Stimulated activated CD8-positive, alpha-beta memory T cell treated with anti-CD3 and anti-CD28 coated beads, Interleukin-12 subunit alpha, Interleukin-12 subunit beta, amount 100 ng/mL, for 1 hour (primary cell): Measurements from ENCODE around the gene EYS.

Experiments used
- DNase-seq: peaks from one replicate; pipeline ENCODE4 v3.0.0-alpha.2; 2020; ENCODE audit warnings: low read depth

EYS gene

DNA sequence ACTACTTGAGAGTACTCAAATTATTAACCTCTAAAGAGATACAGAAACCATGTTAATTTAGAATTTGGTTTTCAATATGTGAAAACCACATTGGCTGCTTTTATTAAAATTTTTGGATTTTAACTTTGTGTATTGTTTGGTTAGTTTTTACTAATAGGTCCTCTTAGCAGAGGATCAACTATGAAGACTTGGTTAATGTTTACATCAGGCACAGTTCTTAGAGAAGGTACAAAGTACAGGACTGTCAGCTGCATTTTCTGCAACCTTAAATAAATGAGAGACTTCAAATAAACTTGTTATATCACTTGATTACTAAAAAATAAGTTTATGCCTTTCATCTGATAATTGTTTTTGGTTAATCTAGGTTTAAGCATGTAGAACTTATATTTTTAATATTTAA lies 1982.3 kb downstream of the EYS start:
- no peak for DNase-seq

DNA sequence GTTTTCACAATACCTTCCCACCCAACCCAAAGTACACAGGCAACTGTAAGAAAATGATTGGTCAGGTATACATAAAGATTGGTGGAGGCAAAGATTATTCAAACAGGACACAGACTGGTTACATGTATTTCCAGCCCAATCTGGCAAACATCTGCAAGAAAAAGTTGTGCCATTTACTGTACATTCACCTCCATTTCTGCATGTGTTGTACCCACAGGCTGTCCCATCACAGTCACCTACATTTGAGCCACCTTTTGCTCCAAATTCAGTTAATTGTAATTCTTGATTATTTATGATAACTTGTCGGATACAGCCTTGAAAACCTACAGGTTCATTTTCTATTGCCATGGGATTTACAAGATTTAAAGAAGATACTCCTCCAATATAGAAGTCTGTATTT lies 1985.8 kb downstream of the EYS start:
- DNase-seq, result no peak

DNA sequence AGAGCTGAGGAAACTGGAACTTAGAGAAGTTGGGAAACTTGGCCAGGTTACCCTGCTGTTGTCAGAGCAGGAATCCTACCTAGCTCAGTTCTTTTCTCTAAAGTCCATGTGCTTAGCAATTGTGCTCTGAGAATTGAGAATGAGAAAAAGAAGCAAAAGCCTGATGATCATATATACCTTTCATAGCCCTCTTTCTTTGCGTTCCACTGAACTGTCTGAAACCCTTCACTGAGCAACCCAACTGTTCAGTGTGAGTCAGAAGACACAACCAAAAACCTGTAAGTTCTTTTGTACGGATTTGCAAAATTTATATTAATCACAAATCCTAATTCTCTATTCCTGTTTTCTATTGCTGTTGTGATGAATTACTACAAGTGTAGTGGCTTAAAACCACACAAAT lies 1990.9 kb downstream of the EYS start:
- no peak for DNase-seq

DNA sequence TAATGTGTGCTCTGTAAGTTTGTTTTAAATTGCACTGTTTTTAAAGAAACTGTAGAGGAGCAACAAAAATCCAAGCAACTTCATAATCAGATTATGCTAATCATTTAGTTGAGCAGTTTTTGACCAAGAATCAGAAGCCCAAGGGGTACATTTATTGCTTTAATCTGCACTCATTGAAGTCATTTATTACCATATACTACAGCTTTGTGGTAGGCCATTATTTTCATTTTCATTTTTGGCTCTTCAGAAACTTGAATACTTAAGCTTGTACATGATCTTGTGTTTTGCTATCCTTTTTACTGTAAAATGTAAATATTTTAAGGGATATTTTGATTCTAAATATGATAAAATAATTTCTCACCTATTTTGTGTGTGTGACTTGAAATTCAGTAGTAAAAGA lies 1992.9 kb downstream of the EYS start:
- DNase-seq, result no peak

DNA sequence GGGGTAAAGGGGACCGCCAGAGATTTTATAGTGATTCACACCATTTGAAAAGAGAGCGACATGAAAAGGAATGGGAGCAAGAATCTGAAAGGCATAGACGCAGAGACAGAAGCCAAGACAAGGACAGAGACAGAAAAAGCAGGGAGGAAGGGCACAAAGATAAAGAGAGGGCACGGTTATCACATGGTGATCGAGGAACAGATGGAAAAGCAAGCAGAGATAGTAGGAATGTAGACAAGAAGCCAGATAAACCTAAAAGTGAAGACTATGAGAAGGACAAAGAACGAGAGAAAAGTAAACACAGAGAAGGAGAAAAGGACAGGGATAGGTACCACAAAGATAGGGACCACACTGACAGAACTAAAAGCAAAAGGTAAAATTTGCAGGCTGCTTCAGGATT lies 1993.7 kb downstream of the EYS start:
- no peak for DNase-seq

DNA sequence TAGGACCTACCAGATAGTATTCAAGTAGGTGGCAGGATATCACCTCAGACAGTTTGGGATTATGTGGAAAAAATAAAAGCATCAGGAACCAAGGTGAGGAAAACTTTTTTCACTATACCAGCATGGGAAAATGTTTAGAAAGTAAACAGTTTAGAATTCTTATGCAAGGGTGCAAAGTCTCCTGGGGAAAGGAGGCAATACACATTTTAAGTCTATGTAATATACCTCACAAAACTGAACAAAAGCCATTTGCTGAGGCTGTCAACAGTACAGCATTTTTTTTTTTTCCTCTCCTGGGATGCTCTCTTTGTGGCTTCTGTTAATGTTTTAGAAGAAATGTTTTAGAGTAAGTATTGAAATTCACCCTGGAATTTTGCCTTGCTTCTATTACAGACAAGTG lies 1997.9 kb downstream of the EYS start:
- no peak for DNase-seq

DNA sequence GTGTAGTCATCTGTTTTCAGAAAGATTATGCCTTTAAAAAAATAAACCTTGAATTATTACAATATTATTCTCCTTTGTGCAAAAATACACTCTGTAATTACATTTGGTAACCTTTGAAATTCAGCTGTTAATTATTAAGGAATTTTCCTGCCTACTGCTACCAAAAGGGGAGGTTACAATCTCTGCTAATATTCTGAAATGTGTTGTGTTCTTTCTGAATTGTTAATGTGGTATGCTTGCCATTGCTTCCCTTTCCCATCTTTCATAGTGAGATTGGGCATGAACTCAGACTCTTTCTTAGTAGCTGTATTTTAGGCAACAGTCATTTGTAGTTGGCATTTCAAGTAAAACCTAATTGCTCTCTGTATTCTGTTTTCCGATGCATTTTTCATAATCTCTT lies 1998.4 kb downstream of the EYS start:
- DNase-seq, result no peak

DNA sequence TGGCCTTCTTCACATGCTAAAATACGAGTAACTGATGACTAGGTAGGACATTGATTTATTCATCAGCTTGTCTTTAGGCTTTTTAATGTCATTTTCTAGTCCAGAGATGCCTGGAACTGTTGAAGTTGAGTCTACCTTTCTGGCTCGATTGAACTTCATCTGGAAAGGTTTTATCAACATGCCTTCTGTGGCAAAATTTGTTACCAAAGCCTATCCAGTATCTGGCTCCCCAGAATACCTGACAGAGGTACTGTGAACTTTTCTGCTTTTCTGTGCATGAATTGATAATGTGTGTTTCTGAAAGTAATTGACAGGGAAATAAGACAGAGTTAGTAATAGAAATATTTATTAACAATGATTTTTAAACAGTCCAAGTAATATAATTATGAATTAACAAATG lies 2000.4 kb downstream of the EYS start:
- DNase-seq, result no peak

DNA sequence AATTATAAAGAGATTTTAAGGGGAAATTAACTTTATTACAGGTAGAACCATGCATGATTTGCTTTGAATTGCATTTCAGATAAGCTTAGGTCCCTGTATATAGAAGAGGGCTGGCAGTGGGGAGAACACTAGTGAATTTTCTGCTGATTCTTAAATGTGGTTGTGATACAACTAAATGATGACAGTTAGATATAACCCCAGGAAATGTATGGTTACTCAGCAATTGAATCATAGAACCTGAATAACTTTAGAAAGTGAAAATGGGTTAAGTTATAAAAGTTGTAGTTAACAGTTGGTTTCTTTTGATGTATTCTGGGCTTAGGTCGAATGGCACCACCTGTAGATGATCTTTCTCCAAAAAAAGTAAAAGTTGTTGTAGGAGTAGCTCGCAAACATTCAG lies 2001.3 kb downstream of the EYS start:
- DNase-seq, result no peak

DNA sequence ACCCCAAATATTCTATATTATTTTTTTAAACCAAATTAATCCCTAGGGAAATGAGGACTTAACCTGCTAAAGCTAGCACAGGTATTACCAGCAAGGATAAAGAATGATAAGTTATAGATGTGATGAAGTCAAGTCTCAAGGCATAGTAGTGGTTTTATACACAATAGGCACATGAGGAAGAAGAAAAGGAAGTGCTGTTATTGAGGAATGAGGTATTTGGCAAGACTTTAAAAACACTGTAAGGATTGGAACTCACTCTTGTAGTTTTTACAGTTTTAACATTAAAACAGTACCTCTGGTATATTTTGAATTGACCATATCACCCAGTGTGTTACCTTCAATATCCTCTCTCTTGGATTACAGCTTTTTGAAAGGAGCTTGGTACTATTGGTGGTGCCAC lies 2016.8 kb downstream of the EYS start:
- no peak for DNase-seq

DNA sequence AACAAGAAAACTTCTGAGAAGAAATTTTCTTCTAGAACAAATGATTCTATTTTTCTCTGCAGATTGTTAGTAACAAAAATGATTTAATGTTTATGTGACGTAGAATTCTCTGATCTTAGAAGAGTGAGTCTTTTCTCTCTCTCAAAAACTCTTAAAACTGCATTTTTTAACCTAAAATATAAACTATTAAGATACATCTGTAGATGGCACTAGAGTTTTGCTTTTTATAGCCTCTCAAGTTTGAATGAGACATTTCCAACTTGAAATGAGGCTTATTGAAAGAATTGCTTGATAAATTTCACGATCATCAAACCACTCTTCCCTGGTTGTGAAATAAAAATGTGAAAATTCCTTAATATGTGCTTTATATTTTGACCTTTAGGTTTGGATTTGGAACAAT lies 2017.6 kb downstream of the EYS start:
- no peak for DNase-seq

DNA sequence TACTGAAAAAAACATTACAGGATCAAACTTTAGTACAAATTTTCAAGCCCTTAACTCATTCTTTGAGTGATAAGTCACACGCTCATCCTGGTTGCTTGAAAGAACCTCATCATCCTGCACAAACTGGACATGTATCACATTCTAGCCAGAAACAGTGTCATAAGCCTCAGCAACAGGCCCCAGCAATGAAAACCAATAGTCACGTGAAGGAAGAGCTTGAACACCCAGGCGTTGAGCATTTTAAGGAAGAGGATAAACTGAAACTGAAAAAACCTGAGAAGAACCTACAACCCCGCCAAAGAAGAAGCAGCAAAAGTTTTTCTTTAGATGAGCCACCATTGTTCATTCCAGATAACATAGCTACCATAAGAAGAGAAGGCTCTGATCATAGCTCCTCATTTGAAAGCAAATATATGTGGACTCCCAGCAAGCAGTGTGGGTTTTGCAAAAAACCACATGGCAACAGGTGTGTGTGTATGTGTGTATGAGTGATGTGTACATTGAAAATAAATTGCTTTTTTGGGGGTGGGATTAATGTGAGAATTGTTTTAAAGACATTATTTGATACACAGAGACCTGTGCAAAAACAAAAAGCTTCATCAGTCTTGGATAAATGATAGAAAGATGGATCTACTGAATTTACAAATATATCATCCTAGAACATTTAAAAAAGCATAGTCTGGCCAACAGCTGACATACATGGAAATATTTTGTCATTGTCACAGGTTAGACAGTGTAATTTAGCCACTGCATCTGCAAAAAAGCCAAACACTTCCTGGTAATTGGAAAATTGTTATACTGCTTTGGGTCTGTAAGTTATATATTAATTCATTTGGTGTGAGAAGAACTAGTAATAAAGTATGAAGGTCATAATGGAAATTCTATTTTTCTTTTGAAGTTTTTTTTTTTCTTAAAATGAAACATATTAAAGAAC lies 2021.3 kb downstream of the EYS start:
- DNase-seq, result no peak

DNA sequence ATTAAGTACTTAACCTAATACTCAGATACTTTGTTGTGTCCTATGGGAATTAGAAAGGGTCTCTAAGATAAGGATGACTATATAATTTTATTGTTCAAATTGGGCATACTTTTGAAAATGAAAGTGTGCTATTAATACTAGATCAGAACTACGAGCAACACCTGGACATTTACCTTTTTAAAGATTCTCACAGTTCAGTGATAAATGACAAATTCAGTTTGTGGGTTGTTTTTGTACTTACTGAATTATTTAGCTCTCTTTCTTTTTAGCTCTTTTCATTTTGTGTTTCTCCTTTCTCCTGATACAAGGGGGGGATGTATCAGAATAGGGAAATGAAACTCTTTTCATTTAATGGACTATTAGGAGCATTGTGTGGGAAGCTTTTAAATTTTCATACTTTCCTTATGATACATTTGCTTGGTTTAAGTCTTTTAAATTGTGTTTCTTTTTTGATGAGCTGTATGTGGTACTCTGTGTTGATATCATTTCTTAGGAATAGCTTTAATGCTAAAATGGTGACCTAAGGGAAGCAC lies 2023.9 kb downstream of the EYS start:
- DNase-seq, result no peak

DNA sequence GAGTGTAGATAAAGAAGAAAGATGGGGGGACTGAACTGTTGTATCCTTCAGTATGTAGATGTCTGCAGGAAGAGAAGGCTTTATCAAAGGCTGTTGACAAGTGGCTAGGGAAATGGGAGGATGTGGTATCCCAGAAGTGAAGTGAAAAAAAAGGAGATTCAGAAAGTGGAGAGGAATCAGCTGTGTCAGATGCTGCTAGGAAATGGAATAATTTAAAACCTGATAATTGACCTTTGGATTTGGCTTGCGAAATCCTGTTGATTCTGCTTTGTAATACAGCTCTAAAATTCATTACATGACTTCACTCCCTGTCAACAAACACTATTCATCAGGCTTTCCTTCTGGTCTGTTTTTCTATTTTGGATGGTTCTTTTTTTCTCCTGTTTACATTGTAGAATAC lies 2029.7 kb downstream of the EYS start:
- no peak for DNase-seq

DNA sequence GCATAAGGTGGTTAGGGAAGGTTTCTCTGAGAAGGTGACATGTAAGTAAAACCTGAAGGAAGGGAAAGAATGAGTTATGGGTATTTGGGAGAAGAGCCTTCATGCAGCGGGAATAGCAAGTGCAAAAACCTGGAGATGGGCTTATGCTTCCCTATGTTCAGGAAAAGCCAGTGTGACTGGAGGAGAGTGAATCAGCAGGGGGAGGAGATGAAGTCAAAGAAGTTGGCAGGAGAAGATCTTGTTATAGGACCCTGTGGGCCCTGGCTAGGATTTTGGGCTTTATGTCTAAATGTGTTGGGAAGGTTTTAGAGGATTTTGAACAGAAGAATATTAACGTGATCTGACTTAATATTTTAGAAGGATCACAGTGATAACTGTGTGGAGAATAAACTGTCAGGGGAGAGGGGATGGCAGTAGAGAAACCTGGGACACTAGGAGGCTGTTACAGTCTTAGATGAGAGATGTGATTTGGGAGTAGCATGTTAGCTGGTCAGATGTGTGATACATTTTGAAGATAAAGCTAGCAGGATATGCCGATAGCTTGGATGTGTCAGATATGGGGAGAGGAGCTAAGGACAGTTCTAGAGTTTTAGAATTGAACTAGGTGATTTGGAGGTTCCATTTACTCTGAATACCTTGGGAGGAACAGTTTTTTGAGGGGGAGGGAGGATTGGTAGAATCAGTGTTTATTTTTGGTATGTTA lies 2030.5 kb downstream of the EYS start:
- DNase-seq, result no peak

DNA sequence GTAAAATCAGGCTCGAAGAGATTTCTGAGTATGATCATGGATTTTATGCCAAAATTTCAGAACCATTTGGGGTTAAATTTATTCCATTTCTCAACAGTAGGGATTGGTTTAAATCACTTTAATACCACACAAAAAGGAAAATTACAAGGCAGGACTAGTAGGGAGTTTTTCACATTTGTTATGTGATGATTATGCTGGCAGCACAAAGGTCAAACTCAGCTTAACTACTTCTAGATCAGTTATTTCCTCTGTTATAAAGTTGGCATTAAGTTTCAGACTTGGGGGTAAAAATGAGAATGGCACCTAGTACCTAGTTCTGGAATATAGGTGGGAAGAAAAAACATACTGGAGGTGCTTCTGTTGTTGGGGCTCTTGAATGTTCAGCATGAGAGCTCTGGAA lies 2031.9 kb downstream of the EYS start:
- DNase-seq, result no peak

DNA sequence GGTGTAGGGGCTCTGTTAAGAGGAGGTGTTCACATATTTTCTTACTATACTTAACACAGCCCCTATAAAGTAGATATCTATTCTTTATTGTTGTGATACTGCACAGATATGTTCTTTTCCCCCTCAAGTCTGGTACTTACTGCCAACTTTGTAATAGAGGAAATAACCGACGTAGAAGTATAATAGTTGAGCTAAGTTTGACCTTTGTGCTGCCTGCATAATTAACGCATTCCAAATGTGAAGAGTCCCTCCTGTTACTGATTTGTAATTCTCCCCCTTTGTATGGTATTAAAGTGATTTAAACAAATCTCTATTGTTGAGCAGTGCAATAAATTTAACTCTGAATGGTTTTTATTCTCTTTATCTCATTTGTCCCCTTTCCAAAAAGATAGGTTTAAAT lies 2032.4 kb downstream of the EYS start:
- DNase-seq, result no peak

DNA sequence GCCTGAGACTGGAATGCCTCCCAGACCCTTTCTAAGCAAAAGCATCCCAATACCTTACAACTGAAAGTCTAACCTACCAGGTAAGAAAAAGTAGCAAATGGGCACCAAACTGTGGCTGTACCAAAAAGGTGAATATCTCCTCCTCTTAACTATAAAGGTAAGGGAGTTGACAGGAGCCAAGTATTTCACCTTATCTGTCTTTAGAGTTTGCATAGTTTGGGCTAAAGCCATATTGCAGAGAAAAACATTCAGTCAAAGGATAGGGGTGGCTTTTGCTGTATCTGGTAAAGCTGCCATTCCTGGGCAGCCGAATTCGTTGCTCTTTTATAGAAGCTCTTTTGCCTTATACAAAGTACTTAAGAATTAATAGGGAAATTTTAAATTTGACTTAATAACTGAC lies 2033.3 kb downstream of the EYS start:
- DNase-seq, result no peak

DNA sequence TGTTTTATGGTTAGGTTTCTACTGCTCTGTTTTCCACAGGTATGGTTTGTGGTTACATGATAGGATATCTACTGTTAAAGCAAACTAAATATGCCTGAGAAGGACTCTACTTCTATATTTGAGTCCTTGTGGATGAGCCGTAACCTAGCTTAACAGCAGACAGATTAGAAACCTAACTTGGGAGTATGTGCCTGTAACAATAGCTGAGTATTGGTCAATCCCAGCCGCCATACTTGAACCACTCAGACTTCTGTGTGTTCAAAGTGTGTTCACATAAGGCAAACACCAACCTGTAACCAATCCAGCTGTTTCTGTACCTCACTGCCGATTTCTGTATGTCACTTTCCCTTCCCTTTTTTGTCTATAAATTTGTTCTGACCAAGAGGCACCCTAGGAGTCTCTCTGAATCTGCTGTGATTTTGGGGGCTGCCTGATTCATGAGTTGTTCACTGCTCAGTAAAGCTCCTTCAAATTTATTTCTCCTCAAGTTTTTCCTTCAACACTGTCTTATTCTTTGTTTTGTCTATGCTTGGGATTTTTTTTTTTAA lies 2034.4 kb downstream of the EYS start:
- DNase-seq, result no peak

DNA sequence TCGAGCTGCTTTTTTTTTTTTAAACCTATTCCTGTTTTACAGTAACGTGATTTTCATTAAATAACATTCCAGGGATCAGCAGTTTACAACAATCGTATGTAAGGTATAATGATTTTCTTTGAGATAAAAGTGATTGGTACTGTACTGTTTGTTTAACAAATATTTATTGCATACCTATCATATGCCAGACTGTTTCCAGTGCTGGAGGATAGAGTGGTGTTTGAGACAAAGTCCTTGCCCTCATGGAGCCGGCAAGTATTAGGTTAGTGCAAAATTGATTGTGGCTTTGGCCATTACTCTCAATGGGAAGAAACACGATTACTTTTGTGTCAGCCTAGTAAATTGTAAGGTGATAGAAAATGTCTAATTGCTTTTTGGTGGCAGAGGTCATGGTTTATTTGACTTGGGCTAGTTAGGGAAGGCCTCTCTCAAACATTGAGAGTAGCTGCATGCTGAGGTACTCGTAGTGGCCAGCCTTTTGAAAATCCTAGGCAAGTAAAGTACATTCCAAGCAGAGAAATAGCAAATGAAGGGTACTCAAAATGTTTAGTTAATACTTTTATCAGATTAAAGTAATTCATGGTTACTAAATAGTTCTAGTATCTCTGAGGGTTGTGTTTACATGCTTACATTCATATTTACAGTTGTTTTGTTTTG lies 2035.8 kb downstream of the EYS start:
- DNase-seq, result no peak
